ENCODE results near the gene RANBP3L. TPM values are rescaled to one million over a fixed set of nuclear protein-coding genes. Genes with fewer than 3 reads are reported as not detected.

The RANBP3L gene
- polyA plus RNA-seq, 1 experiment = not detected

- no peak for DNase-seq (ENCODE audit: low read depth, low spot score)
- H3K4me3 ChIP-seq (ENCODE audit: low read depth, low read length) = no peak overlapping the region
- ChIA-PET CTCF (interaction anchor here (0.7 to 8.9 kb wide), 6 partner anchors 35 to 222 kb away, joined by 3 to 117 read pairs (median 8); partner anchors contain the start of gene NADK2), POLR2A (no interaction called here)
- H3K9me3 ChIP-seq (ENCODE audit: control insufficient read depth, insufficient read depth, low read length) = no peaks in the 10 kb centered on the region
- no peaks in the 10 kb centered on the region for H3K27me3 ChIP-seq (ENCODE audit: control insufficient read depth, insufficient read depth, low read length)
- H3K27ac ChIP-seq (ENCODE audit: low read depth, low read length) = no peak overlapping the region
- no peak for TF ChIP-seq CTCF (IDR thresholded peaks at IDR 0.05; ENCODE audit: low read depth, low read length)
Observed at GRCh38 chr5:36300927-36301540, 668 bp downstream of the RANBP3L start.

DNA sequence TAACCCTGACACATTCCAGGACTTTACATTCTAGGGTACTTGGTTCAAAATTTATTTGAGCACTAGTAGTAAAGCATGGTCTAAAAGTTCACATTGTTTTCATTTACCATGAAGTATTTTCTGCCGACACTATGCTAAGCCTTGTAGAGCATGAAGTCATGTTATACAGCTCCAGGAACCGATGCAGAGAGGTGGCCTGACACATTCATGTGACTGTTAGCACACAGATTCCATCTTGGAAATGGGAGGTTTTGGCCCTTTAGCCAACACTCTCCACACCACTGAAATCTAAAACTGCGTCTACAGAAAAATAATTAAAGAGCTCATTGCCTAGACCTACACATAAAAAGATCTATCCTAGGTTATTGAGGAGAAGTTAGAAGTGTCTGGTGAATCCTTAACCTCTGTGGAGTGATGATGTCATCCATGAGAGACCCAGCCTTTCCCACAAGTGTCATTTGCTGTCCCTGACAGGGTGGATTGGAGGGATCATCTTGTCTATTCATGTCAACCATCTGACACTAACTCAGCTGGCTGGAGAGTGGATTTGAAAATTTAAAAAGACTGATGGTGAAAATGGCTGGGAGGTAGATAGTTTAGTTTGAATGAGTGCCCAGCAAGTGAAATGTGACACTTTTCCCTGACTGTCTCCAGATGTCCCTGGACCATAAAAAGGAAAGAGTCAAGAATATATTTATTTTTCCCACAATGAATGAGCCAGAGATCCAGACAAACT, 1.3 kb downstream of the RANBP3L start:
- no peak for TF ChIP-seq CTCF (IDR thresholded peaks at IDR 0.05; ENCODE audit: low read depth, low read length)
- H3K9me3 ChIP-seq (ENCODE audit: control insufficient read depth, insufficient read depth, low read length) = no peaks in the 10 kb centered on the region
- ChIA-PET POLR2A (no interaction called here), CTCF (interaction anchor here (0.7 to 8.9 kb wide), 3 partner anchors 34 to 121 kb away, joined by 3 to 117 read pairs (median 14); no protein-coding TSS in a partner anchor)
- no peak overlapping the region for H3K27ac ChIP-seq (ENCODE audit: low read depth, low read length)
- H3K27me3 ChIP-seq (ENCODE audit: control insufficient read depth, insufficient read depth, low read length) = no peaks in the 10 kb centered on the region
- DNase-seq (ENCODE audit: low read depth, low spot score) = no peak
- H3K4me3 ChIP-seq (ENCODE audit: low read depth, low read length) = no peak overlapping the region

DNA sequence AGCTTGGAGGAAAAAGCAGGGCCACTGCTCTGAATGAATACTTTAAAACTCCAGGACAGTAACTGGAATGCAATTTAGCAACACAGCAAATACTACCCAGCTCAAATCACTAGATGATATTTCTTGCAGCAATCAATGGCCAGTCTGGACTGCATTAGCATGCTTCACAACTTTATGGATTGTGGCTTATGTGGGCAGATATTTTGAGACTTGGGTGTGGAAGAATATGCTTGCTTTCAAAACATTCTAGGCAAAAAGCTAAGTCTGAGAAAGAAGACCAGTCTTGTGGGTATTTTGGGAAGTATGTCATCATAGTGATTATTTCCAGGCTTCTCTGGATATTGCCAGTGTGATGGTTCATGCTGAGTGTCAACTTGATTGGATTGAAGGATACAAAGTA, 3.1 kb downstream of the RANBP3L start:
- Histone ChIP-seq H3K27ac (ENCODE audit: low read depth, low read length) (no peak overlapping the region), H3K4me3 (ENCODE audit: low read depth, low read length) (no peak overlapping the region), H3K27me3 (ENCODE audit: control insufficient read depth, insufficient read depth, low read length) (no peaks in the 10 kb centered on the region), H3K9me3 (ENCODE audit: control insufficient read depth, insufficient read depth, low read length) (no peaks in the 10 kb centered on the region)
- no peak for TF ChIP-seq CTCF (IDR thresholded peaks at IDR 0.05; ENCODE audit: low read depth, low read length)
- CTCF ChIA-PET = interaction anchor here (0.8 kb wide), 1 partner anchor 120 kb away, joined by 3 read pairs; no protein-coding TSS in a partner anchor
- POLR2A ChIA-PET = no interaction called here
- no peak for DNase-seq (ENCODE audit: low read depth, low spot score)

DNA sequence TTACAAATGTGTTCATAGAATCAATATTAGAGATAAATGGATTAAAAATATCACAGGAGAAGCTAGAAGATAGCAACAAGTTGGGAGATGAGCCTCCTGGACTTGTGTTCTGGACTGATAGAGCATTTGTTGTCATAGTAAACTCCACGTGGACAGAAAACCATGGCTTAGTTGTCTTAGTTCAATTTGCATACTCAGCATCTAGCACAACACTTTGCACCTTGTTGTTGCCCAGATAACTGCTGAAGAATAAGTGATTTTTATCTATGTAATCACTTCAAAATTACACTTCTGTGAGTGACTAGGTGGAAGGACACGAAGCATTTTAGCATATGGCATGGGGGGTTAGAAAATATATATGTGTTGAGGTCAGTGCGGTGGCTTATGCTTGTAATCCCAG, 4.0 kb downstream of the RANBP3L start:
- Histone ChIP-seq H3K27me3 (ENCODE audit: control insufficient read depth, insufficient read depth, low read length) (no peaks in the 10 kb centered on the region), H3K4me3 (ENCODE audit: low read depth, low read length) (no peak overlapping the region), H3K9me3 (ENCODE audit: control insufficient read depth, insufficient read depth, low read length) (no peaks in the 10 kb centered on the region), H3K27ac (ENCODE audit: low read depth, low read length) (no peak overlapping the region)
- no peak for TF ChIP-seq CTCF (IDR thresholded peaks at IDR 0.05; ENCODE audit: low read depth, low read length)
- POLR2A ChIA-PET = no interaction called here
- CTCF ChIA-PET = interaction anchor here (0.7 kb wide), 1 partner anchor 32 kb away, joined by 3 read pairs; no protein-coding TSS in a partner anchor
- DNase-seq (ENCODE audit: low read depth, low spot score) = no peak

Measured in AG04450 (cell line).